Measurements from ENCODE around the gene CAMTA1.

DNA sequence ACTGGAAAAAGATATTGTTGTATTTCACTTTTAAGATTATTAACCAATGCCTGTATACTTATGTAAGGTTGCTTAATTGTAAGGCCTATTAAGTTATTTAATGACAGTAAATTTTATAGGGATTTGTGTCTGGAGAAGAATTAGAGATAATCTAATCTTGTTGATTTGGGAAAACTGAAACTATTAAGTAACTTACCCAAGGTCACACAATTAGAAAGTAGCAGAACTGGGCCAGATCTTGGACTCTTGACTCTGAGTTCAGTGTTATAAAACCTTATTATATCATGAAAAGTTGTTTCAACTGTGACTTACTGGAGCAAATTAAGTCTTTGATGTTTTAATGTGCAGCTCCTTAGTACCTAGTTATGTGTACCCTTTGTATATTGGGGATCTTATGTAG lies 38.5 kb downstream of the CAMTA1 start:
- TF ChIP-seq, protein P1, sequence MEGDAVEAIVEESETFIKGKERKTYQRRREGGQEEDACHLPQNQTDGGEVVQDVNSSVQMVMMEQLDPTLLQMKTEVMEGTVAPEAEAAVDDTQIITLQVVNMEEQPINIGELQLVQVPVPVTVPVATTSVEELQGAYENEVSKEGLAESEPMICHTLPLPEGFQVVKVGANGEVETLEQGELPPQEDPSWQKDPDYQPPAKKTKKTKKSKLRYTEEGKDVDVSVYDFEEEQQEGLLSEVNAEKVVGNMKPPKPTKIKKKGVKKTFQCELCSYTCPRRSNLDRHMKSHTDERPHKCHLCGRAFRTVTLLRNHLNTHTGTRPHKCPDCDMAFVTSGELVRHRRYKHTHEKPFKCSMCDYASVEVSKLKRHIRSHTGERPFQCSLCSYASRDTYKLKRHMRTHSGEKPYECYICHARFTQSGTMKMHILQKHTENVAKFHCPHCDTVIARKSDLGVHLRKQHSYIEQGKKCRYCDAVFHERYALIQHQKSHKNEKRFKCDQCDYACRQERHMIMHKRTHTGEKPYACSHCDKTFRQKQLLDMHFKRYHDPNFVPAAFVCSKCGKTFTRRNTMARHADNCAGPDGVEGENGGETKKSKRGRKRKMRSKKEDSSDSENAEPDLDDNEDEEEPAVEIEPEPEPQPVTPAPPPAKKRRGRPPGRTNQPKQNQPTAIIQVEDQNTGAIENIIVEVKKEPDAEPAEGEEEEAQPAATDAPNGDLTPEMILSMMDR (IDR thresholded peaks at IDR 0.05; ENCODE audit: poor library complexity) = no peak
- TF ChIP-seq EZH2phosphoT487 (IDR thresholded peaks at IDR 0.05; ENCODE audit: low read depth, severe bottlenecking, unreplicated experiment) (no peak), EZH2 (IDR thresholded peaks at IDR 0.05; ENCODE audit: borderline replicate concordance) (no peak)

Data from hepatocyte (in vitro differentiated cells).